Measurements from ENCODE around the gene RAB40C.

Gene RAB40C

GRCh38 chr16:615122-615521 is 25.3 kb downstream of the RAB40C start:
- Histone ChIP-seq H3K36me3 (replicated peaks; ENCODE audit: low read depth, low read length) (no peaks in the 10 kb centered on the region), H3K27me3 (ENCODE audit: low read depth, low read length) (no peaks in the 10 kb centered on the region), H4K20me1 (ENCODE audit: insufficient read depth, low read length) (no peaks in the 10 kb centered on the region), H3K4me1 (ENCODE audit: low read length) (no peaks in the 10 kb centered on the region), H3K9me3 (ENCODE audit: insufficient read depth, low read length) (no peaks in the 10 kb centered on the region), H3K27ac (ENCODE audit: low read length) (no peak overlapping the region), H3K4me2 (ENCODE audit: low read length) (no peak overlapping the region), H2AFZ (ENCODE audit: low read depth, low read length) (no peak overlapping the region), H3K4me3 (ENCODE audit: low read length) (no peak overlapping the region), H3K9ac (ENCODE audit: low read length) (no peak overlapping the region), H3K79me2 (ENCODE audit: low read length) (no peaks in the 10 kb centered on the region)
- TF ChIP-seq EZH2phosphoT487 (IDR thresholded peaks at IDR 0.05; ENCODE audit: low read depth): no peak
- TF ChIP-seq, protein P1, sequence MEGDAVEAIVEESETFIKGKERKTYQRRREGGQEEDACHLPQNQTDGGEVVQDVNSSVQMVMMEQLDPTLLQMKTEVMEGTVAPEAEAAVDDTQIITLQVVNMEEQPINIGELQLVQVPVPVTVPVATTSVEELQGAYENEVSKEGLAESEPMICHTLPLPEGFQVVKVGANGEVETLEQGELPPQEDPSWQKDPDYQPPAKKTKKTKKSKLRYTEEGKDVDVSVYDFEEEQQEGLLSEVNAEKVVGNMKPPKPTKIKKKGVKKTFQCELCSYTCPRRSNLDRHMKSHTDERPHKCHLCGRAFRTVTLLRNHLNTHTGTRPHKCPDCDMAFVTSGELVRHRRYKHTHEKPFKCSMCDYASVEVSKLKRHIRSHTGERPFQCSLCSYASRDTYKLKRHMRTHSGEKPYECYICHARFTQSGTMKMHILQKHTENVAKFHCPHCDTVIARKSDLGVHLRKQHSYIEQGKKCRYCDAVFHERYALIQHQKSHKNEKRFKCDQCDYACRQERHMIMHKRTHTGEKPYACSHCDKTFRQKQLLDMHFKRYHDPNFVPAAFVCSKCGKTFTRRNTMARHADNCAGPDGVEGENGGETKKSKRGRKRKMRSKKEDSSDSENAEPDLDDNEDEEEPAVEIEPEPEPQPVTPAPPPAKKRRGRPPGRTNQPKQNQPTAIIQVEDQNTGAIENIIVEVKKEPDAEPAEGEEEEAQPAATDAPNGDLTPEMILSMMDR (IDR thresholded peaks at IDR 0.05; ENCODE audit: low read depth, low read length): no peak

DNA sequence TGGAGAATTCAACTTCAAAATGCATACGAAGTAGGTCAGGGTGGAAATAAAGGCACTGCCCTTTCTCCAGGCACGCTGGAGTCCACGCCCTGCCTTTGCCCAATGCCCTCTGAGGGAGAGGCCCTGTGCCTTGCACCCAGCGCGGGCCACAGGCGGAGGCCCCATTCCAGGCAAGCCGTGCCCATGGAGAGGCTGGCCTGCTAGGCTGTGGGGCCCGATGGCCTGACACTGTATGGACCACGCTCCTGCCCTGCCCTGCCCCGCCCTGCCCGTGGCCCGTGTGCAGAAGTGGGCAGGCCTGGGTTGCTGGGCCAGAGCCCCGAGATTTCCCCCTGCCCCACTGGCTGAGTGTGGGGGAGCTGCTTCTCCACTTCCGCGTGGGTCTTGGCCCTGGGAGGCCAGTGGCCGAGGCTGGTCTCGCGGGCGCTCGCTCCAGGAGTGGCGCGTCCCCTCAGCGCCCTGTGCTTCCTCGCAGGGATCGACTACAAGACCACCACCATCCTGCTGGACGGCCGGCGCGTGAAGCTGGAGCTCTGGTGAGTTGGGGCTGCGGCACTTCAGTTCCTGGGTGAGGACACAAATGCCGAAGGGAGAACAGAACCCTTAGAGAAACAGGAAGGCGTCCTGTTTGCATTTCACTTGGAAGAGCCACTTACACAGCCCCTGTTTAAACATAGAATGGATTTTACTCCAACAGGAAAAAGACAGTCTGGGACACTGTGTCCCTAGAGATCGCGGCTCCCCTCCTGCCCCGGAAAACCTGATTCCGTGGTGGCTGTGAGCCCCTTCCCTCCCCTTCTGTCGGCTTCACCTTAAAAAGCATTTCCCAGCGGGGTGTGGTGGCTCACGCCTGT is 27.1 kb downstream of the RAB40C start:
- Histone ChIP-seq H3K27ac (ENCODE audit: low read length) (no peak overlapping the region), H3K4me2 (ENCODE audit: low read length) (no peak overlapping the region)

DNA sequence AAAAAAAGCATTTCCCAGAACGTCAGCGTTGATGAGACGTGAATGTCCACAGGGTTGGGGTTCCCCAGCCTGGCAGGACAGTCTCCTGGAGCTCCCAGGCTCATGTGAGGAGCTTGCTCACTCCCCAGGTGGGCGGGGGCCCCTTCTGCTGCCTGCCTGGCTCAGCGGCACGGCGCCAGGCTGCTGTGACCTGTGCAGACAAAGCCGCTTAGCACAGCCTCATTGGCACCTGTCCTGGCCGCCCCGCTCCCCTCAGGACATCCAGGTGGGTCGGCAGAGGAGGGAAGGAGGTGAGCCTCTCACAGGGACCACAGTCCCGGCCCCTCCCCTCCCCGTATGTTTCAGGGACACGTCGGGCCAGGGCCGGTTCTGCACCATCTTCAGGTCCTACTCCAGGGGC is 28.0 kb downstream of the RAB40C start:
- Histone ChIP-seq H3K27ac (ENCODE audit: low read length) (no peak overlapping the region), H3K4me1 (ENCODE audit: low read length) (no peaks in the 10 kb centered on the region), H3K36me3 (replicated peaks; ENCODE audit: low read depth, low read length) (no peaks in the 10 kb centered on the region), H3K79me2 (ENCODE audit: low read length) (no peaks in the 10 kb centered on the region), H3K4me2 (ENCODE audit: low read length) (no peak overlapping the region), H3K9ac (ENCODE audit: low read length) (no peak overlapping the region), H2AFZ (ENCODE audit: low read depth, low read length) (no peak overlapping the region), H3K4me3 (ENCODE audit: low read length) (no peak overlapping the region), H3K9me3 (ENCODE audit: insufficient read depth, low read length) (no peaks in the 10 kb centered on the region), H3K27me3 (ENCODE audit: low read depth, low read length) (no peaks in the 10 kb centered on the region), H4K20me1 (ENCODE audit: insufficient read depth, low read length) (no peaks in the 10 kb centered on the region)
- no peak for TF ChIP-seq EZH2phosphoT487 (IDR thresholded peaks at IDR 0.05; ENCODE audit: low read depth)
- TF ChIP-seq, protein P1 (IDR thresholded peaks at IDR 0.05; ENCODE audit: low read depth, low read length): no peak

More for the DNA sequence above, 27.1 kb downstream of the RAB40C start:
- H2AFZ ChIP-seq (ENCODE audit: low read depth, low read length): no peak overlapping the region
- no peaks in the 10 kb centered on the region for H3K27me3 ChIP-seq (ENCODE audit: low read depth, low read length)
- H3K9ac ChIP-seq (ENCODE audit: low read length): no peak overlapping the region
- H3K9me3 ChIP-seq (ENCODE audit: insufficient read depth, low read length): no peaks in the 10 kb centered on the region
- H3K4me3 ChIP-seq (ENCODE audit: low read length): no peak overlapping the region
- TF ChIP-seq, protein P1 (IDR thresholded peaks at IDR 0.05; ENCODE audit: low read depth, low read length): no peak
- TF ChIP-seq EZH2phosphoT487 (IDR thresholded peaks at IDR 0.05; ENCODE audit: low read depth): no peak
- H3K4me1 ChIP-seq (ENCODE audit: low read length): no peaks in the 10 kb centered on the region
- H4K20me1 ChIP-seq (ENCODE audit: insufficient read depth, low read length): no peaks in the 10 kb centered on the region
- no peaks in the 10 kb centered on the region for H3K36me3 ChIP-seq (replicated peaks; ENCODE audit: low read depth, low read length)
- H3K79me2 ChIP-seq (ENCODE audit: low read length): no peaks in the 10 kb centered on the region

GRCh38 chr16:619476-620100 is 29.7 kb downstream of the RAB40C start:
- Histone ChIP-seq H3K9me3 (ENCODE audit: insufficient read depth, low read length) (no peaks in the 10 kb centered on the region), H2AFZ (ENCODE audit: low read depth, low read length) (no peak overlapping the region), H4K20me1 (ENCODE audit: insufficient read depth, low read length) (no peaks in the 10 kb centered on the region), H3K79me2 (ENCODE audit: low read length) (no peaks in the 10 kb centered on the region), H3K4me2 (ENCODE audit: low read length) (no peak overlapping the region), H3K9ac (ENCODE audit: low read length) (no peak overlapping the region), H3K27ac (ENCODE audit: low read length) (no peak overlapping the region), H3K27me3 (ENCODE audit: low read depth, low read length) (no peaks in the 10 kb centered on the region), H3K4me3 (ENCODE audit: low read length) (no peak overlapping the region), H3K36me3 (replicated peaks; ENCODE audit: low read depth, low read length) (no peaks in the 10 kb centered on the region), H3K4me1 (ENCODE audit: low read length) (no peaks in the 10 kb centered on the region)
- TF ChIP-seq, protein P1 (IDR thresholded peaks at IDR 0.05; ENCODE audit: low read depth, low read length): no peak
- TF ChIP-seq EZH2phosphoT487 (IDR thresholded peaks at IDR 0.05; ENCODE audit: low read depth): no peak
